SK-N-SH treated with all-trans-retinoic acid at 6 μM for 48 hours (cell line): ENCODE data around the gene IWS1.

ENCODE experiments used
- ATAC-seq: fragments of 200-7000 bp; cut with Tn5 transposase; 3 replicates; pipeline ENCODE4 v1.9.1; 2020; ENCODE audit warnings: mild to moderate bottlenecking, moderate library complexity
- ARNTL ChIP-seq: fragments of 450-650 bp; formaldehyde crosslinking; IDR thresholded peaks from 2 replicates; pipeline ENCODE4 v1.5.0; 2020; ENCODE audit warnings: low read depth, mild to moderate bottlenecking, moderate library complexity, borderline replicate concordance
- BACH2 ChIP-seq: fragments of 250-450 bp; sonication (Bioruptor Pico); IDR thresholded peaks from 2 replicates; pipeline ENCODE4 v1.9.0; 2021; ENCODE audit warnings: mild to moderate bottlenecking, borderline replicate concordance
- CSDC2 ChIP-seq: fragments of 250-450 bp; sonication (Bioruptor Pico); IDR thresholded peaks from 2 replicates; pipeline ENCODE4 v1.5.0; 2020; ENCODE audit warnings: mild to moderate bottlenecking, moderate library complexity
- CSRNP3 ChIP-seq: fragments of 250-450 bp; sonication (Bioruptor Pico); IDR thresholded peaks from 2 replicates; pipeline ENCODE4 v1.5.1; 2021; ENCODE audit warnings: mild to moderate bottlenecking, moderate library complexity
- GLIS3 ChIP-seq: fragments of 250-450 bp; sonication (Bioruptor Pico); IDR thresholded peaks from 2 replicates; pipeline ENCODE4 v1.5.0; 2020; ENCODE audit warnings: mild to moderate bottlenecking, moderate library complexity
- ISL1 ChIP-seq: fragments of 250-450 bp; sonication (Bioruptor Pico); IDR thresholded peaks from 2 replicates; pipeline ENCODE4 v2.1.2; 2022; ENCODE audit warnings: mild to moderate bottlenecking, moderate library complexity
- OSR1 ChIP-seq: fragments of 250-450 bp; sonication (Bioruptor Pico); IDR thresholded peaks from 2 replicates; pipeline ENCODE4 v1.8.0; 2022; ENCODE audit warnings: moderate library complexity, mild to moderate bottlenecking, inconsistent platforms
- PPARA ChIP-seq: fragments of 250-450 bp; sonication (Bioruptor Pico); IDR thresholded peaks from 2 replicates; pipeline ENCODE4 v1.5.0; 2020; ENCODE audit warnings: mild to moderate bottlenecking, borderline replicate concordance
- RARB ChIP-seq: fragments of 250-450 bp; sonication (Bioruptor Pico); IDR thresholded peaks from 2 replicates; pipeline ENCODE4 v1.8.0; 2021; ENCODE audit warnings: mild to moderate bottlenecking, moderate library complexity
- SNAI2 ChIP-seq: fragments of 250-450 bp; sonication (Bioruptor Pico); IDR thresholded peaks from 2 replicates; pipeline ENCODE4 v1.5.0; 2020; ENCODE audit warnings: mild to moderate bottlenecking, moderate library complexity
- TCF4 ChIP-seq: fragments of 250-450 bp; sonication (Bioruptor Pico); IDR thresholded peaks from 2 replicates; pipeline ENCODE4 v1.8.0; 2021; ENCODE audit warnings: mild to moderate bottlenecking, moderate library complexity, borderline replicate concordance
- TOX ChIP-seq: fragments of 250-450 bp; sonication (Bioruptor Pico); IDR thresholded peaks from 2 replicates; pipeline ENCODE4 v1.8.0; 2021; ENCODE audit warnings: mild to moderate bottlenecking, moderate library complexity, borderline replicate concordance
- ZC3H10 ChIP-seq: fragments of 250-450 bp; sonication (Bioruptor Pico); IDR thresholded peaks from 2 replicates; pipeline ENCODE4 v1.5.1; 2021; ENCODE audit warnings: mild to moderate bottlenecking, moderate library complexity
- ZFP3 ChIP-seq: fragments of 250-450 bp; sonication (Bioruptor Pico); IDR thresholded peaks from 2 replicates; pipeline ENCODE4 v1.5.0; 2020; ENCODE audit warnings: mild to moderate bottlenecking, moderate library complexity
- ZFP30 ChIP-seq: fragments of 450-650 bp; formaldehyde crosslinking; IDR thresholded peaks from 2 replicates; pipeline ENCODE4 v1.5.0; 2022; ENCODE audit warnings: mild to moderate bottlenecking, moderate library complexity
- ZNF565 ChIP-seq: fragments of 450-650 bp; formaldehyde crosslinking; conservative IDR thresholded peaks from 2 replicates; pipeline ENCODE4 v1.5.0; 2020; ENCODE audit warnings: low read depth, mild to moderate bottlenecking, moderate library complexity
- ZNF70 ChIP-seq: fragments of 450-650 bp; formaldehyde crosslinking; IDR thresholded peaks from 2 replicates; pipeline ENCODE4 v1.5.0; 2020; ENCODE audit warnings: mild to moderate bottlenecking, moderate library complexity
- ZNF8 ChIP-seq: fragments of 450-650 bp; formaldehyde crosslinking; IDR thresholded peaks from 2 replicates; pipeline ENCODE4 v1.5.0; 2020; ENCODE audit warnings: mild to moderate bottlenecking, moderate library complexity
- TF ChIP-seq, protein P1 (sequence below): fragments of 250-450 bp; sonication (Bioruptor Pico); IDR thresholded peaks from 2 replicates; pipeline ENCODE4 v1.8.0; 2020; ENCODE audit warnings: mild to moderate bottlenecking, moderate library complexity, borderline replicate concordance
- TF ChIP-seq, protein P2 (sequence below): fragments of 250-450 bp; sonication (Bioruptor Pico); IDR thresholded peaks from 2 replicates; pipeline ENCODE4 v1.5.1; 2020; ENCODE audit warnings: low read depth, mild to moderate bottlenecking, moderate library complexity

The IWS1 gene

DNA sequence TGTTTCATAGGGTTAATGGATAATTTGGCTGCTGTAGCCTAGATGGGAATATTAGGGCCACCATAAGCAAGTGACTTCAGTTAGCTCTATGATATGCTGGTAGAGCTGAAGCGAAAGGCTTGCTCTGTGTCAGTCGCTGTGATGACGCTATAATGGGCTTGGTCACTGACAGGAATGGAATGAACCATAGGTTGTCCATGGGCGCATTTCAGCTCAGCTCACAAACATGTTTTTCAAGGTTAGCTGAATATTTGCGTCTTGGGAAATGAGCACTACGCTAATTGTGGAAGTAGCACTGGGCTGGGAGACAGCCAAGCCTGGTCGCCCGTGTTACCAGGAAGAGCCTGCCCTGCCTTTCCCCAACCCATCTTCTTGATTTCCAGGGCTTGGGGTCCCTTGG lies 6.0 kb upstream of the IWS1 start:
- no peak for ATAC-seq
- TF ChIP-seq CSRNP3 (no peak), ARNTL (no peak), RARB (CRISPR knock-in tag) (no peak), CSDC2 (CRISPR knock-in tag) (no peak), TCF4 (no peak), GLIS3 (CRISPR knock-in tag) (no peak), ZC3H10 (no peak), ZNF8 (no peak), ZFP3 (CRISPR knock-in tag) (no peak), ZNF70 (no peak), PPARA (CRISPR knock-in tag) (no peak), BACH2 (CRISPR knock-in tag) (no peak)
- TF ChIP-seq, protein P1, sequence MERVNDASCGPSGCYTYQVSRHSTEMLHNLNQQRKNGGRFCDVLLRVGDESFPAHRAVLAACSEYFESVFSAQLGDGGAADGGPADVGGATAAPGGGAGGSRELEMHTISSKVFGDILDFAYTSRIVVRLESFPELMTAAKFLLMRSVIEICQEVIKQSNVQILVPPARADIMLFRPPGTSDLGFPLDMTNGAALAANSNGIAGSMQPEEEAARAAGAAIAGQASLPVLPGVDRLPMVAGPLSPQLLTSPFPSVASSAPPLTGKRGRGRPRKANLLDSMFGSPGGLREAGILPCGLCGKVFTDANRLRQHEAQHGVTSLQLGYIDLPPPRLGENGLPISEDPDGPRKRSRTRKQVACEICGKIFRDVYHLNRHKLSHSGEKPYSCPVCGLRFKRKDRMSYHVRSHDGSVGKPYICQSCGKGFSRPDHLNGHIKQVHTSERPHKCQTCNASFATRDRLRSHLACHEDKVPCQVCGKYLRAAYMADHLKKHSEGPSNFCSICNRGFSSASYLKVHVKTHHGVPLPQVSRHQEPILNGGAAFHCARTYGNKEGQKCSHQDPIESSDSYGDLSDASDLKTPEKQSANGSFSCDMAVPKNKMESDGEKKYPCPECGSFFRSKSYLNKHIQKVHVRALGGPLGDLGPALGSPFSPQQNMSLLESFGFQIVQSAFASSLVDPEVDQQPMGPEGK (CRISPR knock-in tag), result no peak
- TF ChIP-seq, protein P2, sequence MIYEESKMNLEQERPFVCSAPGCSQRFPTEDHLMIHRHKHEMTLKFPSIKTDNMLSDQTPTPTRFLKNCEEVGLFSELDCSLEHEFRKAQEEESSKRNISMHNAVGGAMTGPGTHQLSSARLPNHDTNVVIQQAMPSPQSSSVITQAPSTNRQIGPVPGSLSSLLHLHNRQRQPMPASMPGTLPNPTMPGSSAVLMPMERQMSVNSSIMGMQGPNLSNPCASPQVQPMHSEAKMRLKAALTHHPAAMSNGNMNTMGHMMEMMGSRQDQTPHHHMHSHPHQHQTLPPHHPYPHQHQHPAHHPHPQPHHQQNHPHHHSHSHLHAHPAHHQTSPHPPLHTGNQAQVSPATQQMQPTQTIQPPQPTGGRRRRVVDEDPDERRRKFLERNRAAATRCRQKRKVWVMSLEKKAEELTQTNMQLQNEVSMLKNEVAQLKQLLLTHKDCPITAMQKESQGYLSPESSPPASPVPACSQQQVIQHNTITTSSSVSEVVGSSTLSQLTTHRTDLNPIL (CRISPR knock-in tag), result no peak

- no peak for ATAC-seq
- TF ChIP-seq ZFP30 (CRISPR knock-in tag) (no peak), ZNF565 (CRISPR knock-in tag) (no peak), ZNF8 (no peak), GLIS3 (CRISPR knock-in tag) (no peak), ZFP3 (CRISPR knock-in tag) (no peak), ZC3H10 (no peak), CSRNP3 (no peak), SNAI2 (CRISPR knock-in tag) (no peak), ARNTL (no peak), ISL1 (no peak), PPARA (CRISPR knock-in tag) (no peak), OSR1 (CRISPR knock-in tag) (no peak), ZNF70 (no peak), TOX (CRISPR knock-in tag) (no peak), BACH2 (CRISPR knock-in tag) (no peak), TCF4 (no peak), CSDC2 (CRISPR knock-in tag) (no peak), RARB (CRISPR knock-in tag) (no peak)
- TF ChIP-seq, protein P1 (CRISPR knock-in tag), result no peak
- TF ChIP-seq, protein P2 (CRISPR knock-in tag), result no peak
- TF ChIP-seq, all 23 proteins: peak for 0
These were observed 4.9 kb upstream of the IWS1 start for GRCh38 chr2:127531221-127531648.
